Mammary epithelial cell (primary cell): Measurements from ENCODE around the gene GMCL1.

Experiments used
- EZH2 ChIP-seq: IDR thresholded peaks from 2 replicates; pipeline ENCODE4 v1.6.1; 2012; ENCODE audit warnings: low read length, inconsistent platforms, borderline replicate concordance
- TF ChIP-seq, protein P1 (sequence below), 2 donors: IDR thresholded peaks in 1 of 2; conservative IDR thresholded peaks in 1 of 2; 2 replicates each; pipeline ENCODE4 v1.5.1; 2011 to 2012; ENCODE audit warnings: inconsistent platforms in 2 of 2, low read length in 2 of 2, mild to moderate bottlenecking in 2 of 2, control low read depth in 1 of 2, low read depth in 1 of 2; ENCODE audit not compliant: insufficient read depth in 1 of 2; ENCODE audit errors: extremely low read depth in 1 of 2

DNA sequence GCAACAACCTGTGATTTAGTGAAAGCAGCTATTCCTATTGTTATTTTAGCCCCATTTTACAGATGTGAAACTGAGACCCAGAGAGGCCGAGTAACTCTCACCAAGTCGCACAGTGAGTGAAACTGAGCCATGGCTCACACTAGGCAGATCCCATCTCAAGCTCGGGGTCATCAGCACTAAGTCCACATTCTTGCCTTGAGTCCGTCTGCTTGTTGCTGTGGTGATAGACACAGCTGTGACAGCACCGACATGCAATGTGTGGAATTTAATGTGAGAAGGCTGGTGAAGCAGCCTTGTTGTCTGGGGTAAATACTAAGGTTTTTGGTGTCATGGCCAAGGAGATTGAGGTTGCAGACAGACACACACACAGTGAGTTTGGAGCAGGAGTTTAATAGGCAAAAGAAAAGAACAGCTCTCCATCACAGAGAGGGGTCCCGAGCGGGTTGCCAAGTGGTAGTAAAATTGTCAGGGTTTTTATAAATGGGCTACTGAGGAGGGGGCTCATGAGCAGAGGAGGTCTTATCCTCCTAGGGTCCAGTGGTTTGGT is 40.2 kb upstream of the GMCL1 start:
- TF ChIP-seq, protein P1, sequence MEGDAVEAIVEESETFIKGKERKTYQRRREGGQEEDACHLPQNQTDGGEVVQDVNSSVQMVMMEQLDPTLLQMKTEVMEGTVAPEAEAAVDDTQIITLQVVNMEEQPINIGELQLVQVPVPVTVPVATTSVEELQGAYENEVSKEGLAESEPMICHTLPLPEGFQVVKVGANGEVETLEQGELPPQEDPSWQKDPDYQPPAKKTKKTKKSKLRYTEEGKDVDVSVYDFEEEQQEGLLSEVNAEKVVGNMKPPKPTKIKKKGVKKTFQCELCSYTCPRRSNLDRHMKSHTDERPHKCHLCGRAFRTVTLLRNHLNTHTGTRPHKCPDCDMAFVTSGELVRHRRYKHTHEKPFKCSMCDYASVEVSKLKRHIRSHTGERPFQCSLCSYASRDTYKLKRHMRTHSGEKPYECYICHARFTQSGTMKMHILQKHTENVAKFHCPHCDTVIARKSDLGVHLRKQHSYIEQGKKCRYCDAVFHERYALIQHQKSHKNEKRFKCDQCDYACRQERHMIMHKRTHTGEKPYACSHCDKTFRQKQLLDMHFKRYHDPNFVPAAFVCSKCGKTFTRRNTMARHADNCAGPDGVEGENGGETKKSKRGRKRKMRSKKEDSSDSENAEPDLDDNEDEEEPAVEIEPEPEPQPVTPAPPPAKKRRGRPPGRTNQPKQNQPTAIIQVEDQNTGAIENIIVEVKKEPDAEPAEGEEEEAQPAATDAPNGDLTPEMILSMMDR (conservative IDR thresholded peaks at IDR 0.05 in 1 of 2, IDR thresholded peaks at IDR 0.05 in 1 of 2; ENCODE audit: extremely low read depth in 1 of 2, insufficient read depth in 1 of 2, low read depth in 1 of 2, low read length in 2 of 2), result no peak
- no peak for TF ChIP-seq EZH2
